NCI-H82 (cell line): ENCODE results near the gene ZPR1.

Source experiments
- DNase-seq: peaks from one replicate; lab custom pipeline; 2025; lab: John Stamatoyannopoulos, UW

Gene ZPR1

DNA sequence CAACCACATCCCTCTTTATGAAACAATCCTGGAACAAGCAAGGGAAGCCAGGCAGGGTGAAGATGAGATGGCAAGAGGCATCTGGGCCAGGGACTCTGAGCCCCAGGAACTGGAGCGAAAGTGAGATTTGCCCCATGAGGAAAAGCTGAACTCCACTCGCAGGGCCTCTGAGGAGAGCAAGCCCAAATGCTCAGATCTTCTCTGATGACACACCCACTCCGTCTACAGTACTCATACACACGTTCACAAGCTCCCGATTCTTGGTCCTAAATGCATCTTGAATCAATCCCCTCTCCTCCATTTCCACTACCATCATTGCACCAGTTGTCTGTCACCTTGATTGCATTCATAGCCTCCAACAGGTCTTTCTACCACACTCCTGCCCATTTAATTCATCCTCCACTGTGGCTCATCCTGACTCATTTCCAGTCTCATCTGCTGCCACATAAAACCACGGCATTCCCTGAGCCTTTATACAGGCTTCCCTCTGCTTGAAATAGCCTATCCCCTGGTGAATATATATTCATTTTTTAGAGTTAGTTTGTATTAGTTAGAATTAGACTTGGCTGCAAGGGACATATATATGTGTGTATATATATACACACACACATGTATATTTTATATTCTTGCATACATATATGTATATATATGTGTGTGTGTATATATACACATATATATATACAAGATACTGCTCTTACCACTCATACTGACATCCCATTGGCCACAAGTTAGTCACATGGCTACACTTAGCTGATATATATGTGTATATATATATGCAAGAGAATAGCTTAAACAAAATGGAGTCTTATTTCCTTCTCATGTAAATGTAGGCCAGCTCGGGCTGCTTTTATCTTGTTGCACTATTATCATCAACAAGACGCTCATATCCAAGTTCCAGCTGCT is 5.3 kb upstream of the ZPR1 start:
- no peak for DNase-seq

DNA sequence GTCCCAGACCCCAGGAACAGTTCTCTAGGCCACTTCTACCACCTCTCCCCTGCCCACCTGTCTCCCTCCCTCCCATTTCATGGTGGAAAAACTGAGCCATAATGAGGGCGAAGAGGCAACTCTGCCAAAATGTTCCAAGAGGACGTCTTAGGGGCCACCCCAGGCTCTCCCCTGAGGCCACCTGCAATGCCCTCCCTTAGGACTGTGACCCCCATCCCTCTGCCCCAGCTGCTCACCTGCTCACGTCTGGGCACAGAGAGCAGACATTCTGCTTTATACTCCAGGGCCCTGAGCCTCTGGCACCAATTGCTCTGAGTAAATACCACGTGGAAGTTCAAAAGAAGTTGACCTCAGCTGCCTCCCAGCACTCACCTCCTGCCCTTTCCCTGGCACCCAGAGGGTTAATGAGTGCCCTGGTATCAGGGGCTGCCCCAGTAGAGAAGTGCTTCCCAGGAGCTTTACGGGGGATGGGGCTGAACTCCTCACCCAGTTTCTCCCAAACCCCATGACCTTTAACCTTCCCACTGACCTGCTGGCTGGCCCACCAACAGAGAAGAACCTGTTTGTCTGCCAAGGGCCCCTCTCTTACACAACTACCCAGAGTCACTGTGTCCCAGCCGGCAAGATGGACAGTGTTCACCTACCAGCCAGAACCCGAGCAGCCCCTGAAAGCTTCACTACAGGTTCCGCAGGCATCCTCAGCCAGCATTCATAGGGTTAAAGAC is 4.5 kb upstream of the ZPR1 start:
- DNase-seq, result no peak

DNA sequence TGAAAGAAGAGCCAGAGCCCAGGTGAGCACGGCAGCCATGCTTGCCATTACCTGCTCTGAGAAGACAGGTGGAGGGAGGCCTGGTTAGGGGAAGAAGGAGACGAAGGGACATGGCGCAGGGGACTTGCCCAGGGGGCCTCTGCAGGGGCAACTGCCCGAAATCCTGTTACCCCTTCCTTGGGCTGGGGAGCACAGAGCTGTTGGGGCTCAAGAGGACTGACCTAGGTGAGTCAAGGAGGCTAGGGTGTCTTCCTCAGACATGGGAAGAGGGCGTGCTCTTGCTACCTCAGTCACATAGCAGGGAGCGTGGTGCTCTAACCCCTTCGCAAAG is 4.0 kb upstream of the ZPR1 start, which contains the start of gene APOA5:
APOA5 (minus strand) TSS at position 67 of the 331 bp plus-strand sequence; CDS start at position 48, 19 bp downstream.
- no peak for DNase-seq

DNA sequence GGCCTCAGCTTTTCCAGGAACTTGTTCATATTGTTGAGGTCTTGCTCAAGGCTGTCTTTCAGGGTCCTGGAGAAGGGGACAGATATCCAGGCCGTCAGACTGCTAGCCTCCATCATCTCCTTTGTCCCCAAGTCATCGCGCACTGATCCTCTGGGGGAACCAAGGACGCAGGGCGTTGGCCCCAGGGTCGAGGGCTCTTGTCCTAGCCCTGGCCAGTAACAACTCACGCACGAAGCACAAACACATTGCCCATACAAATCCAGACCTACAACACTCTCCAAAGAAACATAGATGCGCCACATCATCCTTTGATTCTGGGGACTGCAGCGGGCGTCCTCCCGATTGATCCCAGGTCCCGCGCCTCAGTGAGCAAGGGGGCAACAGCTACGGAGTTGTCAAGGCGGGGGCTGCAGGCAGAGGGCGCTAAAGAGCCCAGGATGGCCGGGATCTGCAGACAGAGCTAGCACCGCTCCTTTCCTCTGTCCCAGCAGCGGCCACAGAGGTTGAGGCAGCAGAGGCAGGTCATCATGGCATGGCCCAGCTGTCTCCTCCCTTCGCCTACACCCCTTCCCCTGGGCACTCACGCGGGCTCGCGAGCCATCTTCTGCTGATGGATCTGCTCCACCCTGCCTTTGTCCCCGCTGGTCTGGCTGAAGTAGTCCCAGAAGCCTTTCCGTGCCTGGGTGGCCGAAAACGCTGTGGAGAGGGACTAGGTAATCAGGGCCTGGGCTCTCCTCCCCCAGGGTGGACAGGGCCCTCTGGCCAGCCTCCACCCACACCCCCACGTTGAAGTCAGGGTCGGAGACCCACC is 3.4 kb upstream of the ZPR1 start:
- DNase-seq, result peak; percentile 69

DNA sequence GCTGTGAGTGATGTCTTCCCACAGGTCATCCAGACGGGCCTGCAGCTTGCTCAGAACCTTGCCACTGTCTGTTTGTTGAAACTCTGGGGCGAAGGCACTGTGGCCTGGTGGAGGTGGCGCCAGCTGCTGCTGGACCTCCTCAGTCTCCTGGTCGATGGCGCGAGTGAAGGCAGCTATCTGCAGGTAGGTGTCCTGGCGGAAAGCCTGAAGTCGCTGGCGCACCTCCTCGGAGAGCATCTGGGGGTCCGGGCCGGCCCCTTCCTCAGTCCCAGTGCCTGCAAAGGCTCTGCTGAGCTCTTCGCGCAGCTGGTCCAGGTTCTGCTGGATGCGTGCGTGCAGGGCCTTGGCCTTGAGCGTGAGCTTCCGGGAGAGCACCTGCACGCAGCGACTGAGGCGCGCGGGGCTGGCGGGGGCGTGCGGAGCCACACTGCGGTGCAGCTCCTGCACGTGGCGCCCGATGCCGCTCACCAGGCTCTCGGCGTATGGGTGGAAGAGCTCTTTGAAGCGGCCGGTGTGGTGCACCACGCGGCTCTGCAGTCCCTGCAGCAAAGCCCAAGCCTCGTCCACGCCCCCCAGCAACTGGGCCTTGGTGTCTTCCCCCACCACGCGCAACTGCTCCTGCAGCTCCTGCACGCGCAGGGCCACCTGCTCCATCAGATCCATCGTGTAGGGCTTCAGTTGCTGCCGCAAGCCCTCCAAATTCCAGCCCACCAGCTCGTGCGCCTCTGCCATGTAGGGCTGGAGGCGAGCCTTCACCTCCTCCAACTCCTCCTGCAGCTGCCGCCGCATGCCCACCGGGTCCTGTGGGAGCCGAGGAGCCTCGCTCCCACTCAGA is 2.6 kb upstream of the ZPR1 start:
- no peak for DNase-seq

DNA sequence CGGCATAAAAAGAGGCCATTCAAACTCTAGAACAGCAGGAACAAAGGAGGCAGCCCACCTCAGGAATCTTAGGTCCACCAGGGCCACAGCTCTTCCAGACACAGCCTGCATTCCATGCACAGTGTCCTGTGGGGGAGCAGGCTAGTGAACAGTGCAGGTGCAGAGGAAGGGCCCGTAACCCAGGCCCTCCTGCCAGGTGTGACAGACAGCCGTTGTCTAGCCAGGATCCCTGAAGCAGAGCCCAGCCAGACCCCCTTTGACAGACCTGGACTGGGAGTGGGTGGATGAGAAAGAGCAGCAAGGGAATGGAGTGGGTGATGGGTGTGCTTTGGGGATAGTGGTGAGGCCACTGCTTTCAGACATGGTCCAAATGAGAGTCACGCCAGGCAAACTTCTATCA is 1.2 kb upstream of the ZPR1 start:
- DNase-seq, result no peak

DNA sequence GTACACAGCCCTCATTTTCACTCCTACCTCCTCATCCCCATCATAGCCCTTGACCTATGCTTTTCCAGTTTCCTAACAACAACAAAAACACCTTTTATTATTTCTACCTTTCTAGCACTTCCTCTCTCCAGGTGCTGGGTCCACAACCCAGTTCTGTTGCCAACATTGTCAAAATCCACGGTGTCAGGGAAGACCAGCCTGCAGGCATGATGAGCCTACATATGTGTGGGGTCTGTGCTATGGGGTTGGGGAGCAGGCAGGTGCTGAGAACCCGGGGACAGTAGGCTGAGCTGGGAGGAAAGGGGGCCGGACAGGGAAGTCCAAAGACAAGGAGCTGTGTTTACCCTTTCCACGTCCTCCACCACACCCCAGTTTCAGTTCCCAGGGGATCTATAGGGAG is 711 bp upstream of the ZPR1 start:
- DNase-seq, result no peak

DNA sequence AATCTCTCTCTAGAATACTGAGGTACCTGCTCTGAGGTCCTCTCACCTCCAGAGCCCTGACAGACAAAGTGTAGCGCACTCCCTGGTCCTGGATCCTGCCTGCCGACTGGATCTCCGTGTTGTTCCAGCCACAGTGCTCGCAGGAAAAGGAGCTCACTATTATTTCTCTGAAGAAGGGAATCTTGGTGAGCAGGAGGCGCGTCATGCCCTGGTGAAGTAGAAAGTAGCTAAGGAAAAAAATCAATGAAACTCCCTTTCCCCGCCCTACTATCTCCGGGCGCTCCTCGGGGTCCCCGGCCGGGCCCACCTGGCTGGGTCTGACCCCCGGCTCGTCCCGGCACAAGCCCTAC is 412 bp downstream of the ZPR1 start:
- no peak for DNase-seq

DNA sequence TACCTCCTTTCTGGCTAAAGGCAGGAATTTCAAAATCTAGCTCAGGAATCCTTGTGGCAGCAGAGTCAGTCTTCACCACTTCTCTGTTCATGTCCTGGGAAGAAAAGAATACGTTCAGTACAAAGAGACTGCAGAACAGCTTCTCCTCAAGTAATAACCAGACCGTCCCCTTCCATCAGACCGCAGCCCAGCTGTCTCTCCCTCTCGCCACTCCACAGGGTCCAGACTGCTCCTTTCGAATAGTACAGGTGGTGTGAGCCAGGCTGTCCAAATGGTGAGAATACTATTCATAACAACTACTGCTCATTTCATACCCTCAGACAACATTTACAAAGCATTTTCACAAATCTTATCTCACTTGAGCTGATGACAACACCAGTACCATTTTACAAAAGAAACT is 857 bp downstream of the ZPR1 start:
- DNase-seq, result no peak

DNA sequence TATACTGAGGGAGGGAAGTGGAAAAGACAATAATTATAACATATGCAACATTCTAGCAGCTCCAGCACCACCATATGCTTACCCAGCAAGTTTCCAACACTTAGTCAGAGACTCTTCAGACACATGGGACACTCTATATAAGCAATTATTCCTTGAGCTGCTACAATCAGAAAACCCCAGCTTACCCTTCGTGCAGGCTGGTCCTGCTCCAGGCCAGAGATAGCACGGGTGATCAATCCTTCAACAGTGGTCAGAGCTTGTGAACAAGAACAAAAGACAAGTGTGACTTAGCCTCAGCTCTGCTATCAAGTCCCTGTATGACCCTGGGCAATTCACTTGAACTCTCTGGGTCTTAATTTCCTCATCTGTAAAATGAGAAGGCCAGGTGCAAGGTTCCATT is 1.5 kb downstream of the ZPR1 start:
- DNase-seq, result no peak

DNA sequence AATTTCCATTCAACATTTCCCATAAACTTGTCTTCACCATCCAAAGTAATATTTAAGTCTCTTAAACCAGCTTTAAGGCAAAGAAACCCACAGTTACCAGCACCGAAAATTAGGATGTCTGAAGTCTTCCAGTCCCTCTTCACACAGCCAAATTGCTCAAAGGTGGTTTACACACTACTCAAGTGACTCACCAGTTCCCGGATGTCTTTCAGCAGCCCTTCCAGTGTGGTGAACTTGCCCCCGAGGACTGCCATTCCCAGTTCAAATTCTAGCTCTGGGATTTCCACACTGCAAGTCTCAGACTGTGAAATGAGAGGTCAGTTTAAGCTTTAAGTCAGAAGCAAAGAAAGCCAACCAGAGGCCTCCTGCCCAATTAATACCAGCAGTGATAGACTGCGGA is 5.1 kb downstream of the ZPR1 start:
- DNase-seq, result no peak

DNA sequence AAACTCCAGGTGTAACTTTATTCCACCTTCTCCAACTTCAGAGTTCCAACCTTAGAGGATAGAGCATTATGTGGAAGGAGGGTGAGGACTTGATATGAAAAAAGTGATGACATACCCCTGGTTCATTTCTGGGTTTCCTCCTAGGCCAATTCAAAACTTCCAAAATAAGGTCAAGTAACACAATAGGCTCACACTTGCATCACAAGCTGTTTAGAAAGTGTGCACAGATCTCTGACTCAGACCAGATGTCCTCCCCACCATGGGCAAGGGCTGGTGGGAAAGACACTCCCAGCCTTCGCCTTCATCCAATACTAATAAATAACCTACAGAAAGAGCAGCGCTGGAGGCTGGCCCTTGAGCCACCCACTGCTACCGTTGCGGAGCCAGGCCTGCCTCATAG is 9.3 kb downstream of the ZPR1 start:
- no peak for DNase-seq

DNA sequence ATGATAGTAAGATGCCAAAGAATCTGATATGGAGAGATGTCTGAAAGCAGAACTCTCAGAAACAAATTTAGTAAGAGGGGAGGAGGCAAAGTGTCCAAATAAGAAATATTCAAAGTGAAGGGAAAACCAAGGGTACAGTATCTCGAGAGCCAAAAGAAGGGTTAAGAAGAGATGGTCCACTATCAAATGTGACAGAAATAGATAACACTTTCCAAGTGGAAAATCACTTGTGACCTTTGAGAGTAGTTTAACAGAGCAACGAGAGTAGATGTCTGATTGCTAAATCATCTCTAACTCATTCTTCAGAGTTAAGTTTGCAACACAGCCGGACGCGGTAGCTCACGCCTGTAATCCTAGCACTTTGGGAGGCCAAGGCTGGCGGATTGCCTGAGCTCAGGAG is 10.8 kb downstream of the ZPR1 start:
- DNase-seq, result no peak

DNA sequence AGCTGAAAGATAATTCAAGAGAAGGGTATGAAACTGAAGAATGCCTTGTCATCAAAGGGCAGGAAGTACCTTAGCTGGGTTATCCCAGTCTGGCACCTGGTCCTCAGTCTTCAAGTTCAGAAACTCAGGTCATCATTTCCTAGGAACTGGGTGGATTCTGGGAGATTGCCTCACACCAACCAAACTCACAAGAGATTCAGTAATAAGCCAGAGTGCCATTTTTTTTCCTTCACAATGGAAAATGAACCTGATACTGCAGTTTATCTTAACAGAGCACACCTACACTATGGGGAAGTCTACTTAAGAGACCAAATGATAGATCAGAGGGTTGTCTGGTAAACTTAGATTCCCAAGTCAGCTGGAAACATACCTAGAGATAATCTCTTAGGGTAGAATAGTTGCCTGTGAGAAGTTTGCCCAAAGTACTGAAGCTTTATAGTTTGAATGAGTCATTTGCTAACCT is 11.3 kb downstream of the ZPR1 start:
- DNase-seq, result no peak

DNA sequence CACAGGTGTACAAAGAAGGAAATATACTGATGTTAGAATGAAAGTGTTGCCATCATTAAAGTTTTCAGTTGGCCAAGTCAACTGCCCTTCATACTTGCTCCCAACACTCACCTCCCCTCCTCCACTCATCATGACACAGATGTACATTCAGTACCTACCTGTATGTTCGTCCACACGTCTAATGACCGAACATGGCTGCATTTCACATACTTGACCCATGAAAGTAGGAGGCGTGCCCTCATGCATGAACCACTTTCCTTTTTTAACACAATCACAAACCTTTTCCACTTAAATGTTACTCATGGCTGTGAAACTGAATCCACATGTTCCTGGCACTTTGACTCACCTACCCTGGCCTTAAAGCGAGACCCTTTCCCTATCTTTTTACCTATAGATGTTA is 11.8 kb downstream of the ZPR1 start:
- DNase-seq, result no peak

DNA sequence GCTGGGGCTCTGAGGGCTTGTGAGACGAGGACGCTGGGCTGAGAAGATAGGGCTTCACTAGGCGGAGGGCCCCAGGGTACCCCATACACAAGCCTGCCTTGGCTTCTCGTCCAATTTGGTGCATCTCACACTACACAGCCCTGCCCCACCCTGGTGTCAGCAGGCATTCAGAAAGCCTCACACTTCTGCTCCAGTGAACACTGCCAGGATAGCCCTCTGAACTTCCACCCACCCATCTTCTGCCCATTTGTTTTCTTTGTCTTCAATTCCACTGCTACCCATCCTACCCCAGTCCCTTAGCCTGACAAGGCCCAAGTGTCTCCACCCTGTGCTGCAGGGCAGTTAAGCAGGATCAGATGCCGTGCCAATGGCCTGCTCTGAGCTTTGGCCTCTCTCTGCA is 13.2 kb downstream of the ZPR1 start:
- no peak for DNase-seq

DNA sequence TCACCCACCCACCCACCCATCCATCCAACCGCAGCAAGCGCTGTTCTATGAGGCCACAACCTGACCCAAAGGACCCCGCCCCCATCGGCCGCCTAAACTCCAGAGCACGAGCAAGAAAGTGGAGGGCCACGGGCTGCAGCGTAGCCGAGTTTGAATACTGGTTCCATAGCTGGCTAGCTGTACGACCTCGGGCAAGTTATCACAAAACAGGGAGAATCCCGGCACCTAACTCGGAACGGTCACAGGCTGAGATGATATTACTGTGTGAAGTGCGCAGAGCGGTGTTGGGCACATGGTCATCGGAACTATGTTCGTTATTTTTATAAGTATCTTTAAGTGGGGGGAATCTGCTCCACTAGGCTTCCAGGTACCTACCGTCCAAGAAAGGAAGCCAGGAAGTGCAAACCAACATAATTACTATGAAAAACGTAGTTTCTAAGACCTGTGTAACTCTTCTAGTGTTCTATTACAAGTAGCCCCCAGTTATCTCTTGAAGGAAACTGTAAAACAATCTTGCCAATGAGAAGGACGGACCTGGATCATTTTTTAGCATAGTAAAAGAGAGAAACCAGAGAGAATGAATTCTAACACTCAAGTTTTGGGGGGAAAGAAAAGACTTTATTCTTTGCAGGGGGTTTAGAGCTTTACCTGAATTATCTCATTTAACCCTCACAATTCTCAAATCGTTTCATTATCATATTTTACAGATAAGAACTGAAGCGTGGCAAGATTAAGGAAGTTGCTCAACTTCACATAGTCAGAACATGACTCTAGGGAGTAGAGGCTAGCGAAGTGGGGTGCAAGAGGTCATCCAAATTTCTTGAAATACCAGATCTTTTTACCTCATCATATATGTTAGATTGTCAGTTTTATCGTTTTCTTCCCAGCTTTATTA is 14.4 kb downstream of the ZPR1 start:
- peak; percentile 79 for DNase-seq

DNA sequence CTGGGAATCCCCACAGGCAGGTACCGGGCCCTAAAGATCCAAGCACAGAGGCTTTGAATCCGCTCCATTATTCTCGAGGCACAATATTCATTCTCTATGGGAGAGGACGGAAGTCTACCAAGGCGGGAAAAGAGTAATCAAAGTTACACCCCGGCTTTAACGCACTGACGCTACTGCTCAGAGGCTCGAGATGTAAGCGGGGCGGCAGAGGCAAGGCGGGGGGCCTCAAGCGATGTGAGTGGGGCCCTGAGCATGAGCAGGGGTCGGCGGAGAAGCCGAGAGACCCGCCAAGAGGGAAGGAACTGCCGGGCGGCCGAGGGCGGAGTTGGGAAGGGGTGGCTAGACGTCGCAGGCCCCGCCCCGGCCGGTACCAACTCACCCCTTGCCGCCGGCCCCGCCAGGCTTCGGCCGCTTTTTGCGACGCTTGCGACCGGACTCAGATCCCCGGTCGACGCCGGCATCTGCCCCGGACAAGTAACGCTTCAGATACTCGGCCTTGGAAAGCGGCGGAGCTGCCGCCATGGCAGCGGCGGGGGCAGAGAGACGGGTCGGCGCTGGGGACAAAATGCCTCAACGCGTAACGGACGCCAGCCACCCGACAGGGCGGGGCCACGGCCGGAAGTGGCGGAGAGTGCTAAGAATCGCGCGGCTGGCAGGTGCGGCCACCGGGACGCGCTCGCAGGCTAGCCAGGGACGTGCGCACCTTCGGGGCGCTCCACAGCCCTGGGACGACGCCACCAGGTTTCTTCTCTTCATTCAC is 15.2 kb downstream of the ZPR1 start, which contains the start of gene BUD13:
BUD13 (minus strand) TSS at position 545 of the 760 bp plus-strand sequence; CDS start at position 522, 23 bp downstream.
- peak; percentile 88 for DNase-seq

DNA sequence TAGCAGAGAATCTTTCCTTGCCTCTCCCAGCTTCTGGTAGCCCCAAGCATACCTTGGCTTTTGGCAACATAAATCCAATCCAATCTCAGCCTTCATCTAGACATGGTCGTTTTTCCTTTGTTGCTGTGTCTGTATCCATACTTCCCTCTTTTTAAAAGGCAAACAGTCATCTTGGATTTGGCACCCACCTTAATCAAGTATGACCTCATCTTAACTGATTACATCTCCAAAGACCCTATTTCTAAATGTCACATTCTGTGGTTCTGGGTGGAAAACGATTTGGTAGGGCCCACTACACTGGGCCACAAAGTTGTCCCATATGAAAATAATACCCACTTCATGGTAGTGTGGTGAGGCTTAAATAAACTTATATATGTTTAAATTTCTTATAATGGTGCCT is 15.9 kb downstream of the ZPR1 start:
- DNase-seq, result no peak

DNA sequence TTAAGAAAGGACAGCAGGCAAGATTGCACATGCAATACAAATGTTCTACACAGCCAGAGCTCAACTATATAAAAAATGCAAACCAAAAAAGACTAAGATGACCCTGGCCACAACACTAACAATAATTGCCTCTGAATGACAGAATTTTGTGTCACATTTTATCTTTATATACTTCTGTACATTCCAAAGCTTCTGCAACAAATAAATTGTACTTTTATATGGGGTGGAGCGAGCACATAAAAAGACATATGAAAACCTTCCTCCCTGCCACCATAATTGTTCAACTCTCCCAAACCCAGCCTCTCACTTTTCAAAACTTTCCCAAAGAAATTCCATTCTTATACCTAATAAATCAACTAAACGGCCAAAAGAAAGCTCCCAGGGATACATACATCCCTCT is 25.7 kb downstream of the ZPR1 start:
- no peak for DNase-seq
